ENCODE measurements around the gene AHI1.
A peak's percentile ranks its signal among the peaks of the same experiment; 100 is the strongest.

Gene AHI1

DNA sequence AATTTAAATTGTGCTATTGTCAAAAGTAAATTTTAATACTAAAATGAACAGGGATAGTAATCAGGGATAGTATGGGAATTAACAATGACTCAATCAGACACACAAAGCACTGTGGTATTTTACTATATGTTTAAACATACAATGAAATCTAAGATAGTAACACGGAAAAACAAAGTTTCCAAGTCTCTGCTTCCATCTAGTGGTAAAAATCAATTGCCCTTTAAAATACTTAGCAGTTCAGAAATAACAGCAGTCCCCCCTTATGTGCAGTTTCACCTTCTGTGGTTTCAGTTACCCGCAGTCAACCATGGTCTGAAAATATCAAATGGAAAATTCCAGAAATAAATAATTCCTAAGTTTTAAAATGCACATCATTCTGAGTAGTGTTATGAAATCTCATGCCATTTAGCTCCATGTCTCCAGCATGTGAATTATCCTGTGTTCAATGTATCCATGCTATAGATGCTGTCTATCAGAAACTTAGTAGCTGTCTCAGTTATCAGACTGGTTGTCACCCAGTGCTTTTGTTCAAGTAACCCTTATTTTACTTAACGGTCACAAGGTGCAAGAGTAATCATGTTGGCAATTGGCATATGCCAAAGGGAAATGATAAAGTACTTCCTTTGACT lies 58.5 kb downstream of the AHI1 start:
- Histone ChIP-seq H3K4me3 (ENCODE audit: low read depth, low read length) (no peak overlapping the region), H3K9me3 (ENCODE audit: control insufficient read depth, insufficient read depth, low read depth, low read length) (no peaks in the 10 kb centered on the region), H3K4me1 (ENCODE audit: control insufficient read depth, insufficient read depth, low read length) (no peaks in the 10 kb centered on the region), H3K27ac (ENCODE audit: extremely low read depth, low read depth, low read length) (no peak overlapping the region), H3K36me3 (ENCODE audit: control insufficient read depth in 2 of 2, insufficient read depth in 1 of 2, low read length in 2 of 2) (peaks cover 4 to 34% of the 10 kb centered on the region in 2 experiments)
- TF ChIP-seq ZNF10 (tag by site-specific recombination; IDR thresholded peaks at IDR 0.05) (no peak), ZNF660 (tag by site-specific recombination; IDR thresholded peaks at IDR 0.05) (no peak), ZNF621 (tag by site-specific recombination; IDR thresholded peaks at IDR 0.05) (no peak), ZNF132 (tag by site-specific recombination; IDR thresholded peaks at IDR 0.05; ENCODE audit: borderline replicate concordance) (no peak), ZNF654 (tag by site-specific recombination; IDR thresholded peaks at IDR 0.05; ENCODE audit: low read depth) (peak; percentile 73)
- TF ChIP-seq, protein P1, sequence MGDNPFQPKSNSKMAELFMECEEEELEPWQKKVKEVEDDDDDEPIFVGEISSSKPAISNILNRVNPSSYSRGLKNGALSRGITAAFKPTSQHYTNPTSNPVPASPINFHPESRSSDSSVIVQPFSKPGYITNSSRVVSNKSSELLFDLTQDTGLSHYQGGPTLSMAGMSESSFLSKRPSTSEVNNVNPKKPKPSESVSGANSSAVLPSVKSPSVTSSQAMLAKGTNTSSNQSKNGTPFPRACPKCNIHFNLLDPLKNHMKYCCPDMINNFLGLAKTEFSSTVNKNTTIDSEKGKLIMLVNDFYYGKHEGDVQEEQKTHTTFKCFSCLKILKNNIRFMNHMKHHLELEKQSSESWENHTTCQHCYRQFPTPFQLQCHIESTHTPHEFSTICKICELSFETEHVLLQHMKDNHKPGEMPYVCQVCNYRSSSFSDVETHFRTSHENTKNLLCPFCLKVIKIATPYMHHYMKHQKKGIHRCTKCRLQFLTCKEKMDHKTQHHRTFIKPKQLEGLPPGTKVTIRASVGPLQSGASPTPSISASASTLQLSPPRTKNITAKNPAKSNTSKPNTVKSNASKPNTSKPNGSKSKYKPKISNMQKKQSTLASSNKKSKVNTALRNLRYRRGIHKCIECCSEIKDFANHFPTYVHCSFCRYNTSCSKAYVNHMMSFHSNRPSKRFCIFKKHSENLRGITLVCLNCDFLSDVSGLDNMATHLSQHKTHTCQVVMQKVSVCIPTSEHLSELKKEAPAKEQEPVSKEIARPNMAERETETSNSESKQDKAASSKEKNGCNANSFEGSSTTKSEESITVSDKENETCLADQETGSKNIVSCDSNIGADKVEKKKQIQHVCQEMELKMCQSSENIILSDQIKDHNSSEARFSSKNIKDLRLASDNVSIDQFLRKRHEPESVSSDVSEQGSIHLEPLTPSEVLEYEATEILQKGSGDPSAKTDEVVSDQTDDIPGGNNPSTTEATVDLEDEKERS (tag by site-specific recombination; IDR thresholded peaks at IDR 0.05) = no peak
- CTCF ChIA-PET = interaction anchor here (0.5 to 2.5 kb wide), 14 partner anchors 9 to 1313 kb away, joined by 3 to 17 read pairs (median 3); no protein-coding TSS in a partner anchor
- POLR2A ChIA-PET = no interaction called here

DNA sequence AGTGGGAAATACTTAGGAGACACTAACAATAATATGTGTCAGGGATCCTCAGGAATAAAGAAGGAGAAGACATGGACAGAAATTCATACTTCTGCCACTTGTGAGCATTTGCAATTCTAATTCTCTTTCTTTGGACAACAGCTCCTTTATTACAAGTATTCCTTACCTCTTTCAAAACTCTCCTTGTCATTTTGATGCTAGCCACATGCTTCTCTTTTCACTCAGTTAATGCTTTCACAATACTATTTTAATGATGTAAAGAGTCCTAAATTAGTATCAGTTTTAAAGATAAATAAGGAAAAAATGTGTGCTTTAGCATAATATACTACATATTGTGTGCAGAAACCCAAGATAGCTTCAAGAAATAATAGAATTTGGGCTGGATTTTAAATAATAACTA lies 62.5 kb downstream of the AHI1 start:
- ChIA-PET CTCF (interaction anchor here (1.1 to 2.5 kb wide), 2 partner anchors 11 kb away, joined by 10 to 11 read pairs; no protein-coding TSS in a partner anchor), POLR2A (no interaction called here)
- H3K4me3 ChIP-seq (ENCODE audit: low read depth, low read length) = no peak overlapping the region
- H3K27ac ChIP-seq (ENCODE audit: extremely low read depth, low read depth, low read length) = no peak overlapping the region
- no peaks in the 10 kb centered on the region for H3K4me1 ChIP-seq (ENCODE audit: control insufficient read depth, insufficient read depth, low read length)
- peaks cover 4 to 25% of the 10 kb centered on the region in 2 experiments for H3K36me3 ChIP-seq (ENCODE audit: control insufficient read depth in 2 of 2, insufficient read depth in 1 of 2, low read length in 2 of 2)
- TF ChIP-seq ZFP41 (tag by site-specific recombination; IDR thresholded peaks at IDR 0.05; ENCODE audit: borderline replicate concordance) (no peak), ZNF785 (tag by site-specific recombination; IDR thresholded peaks at IDR 0.05) (no peak), ZNF404 (tag by site-specific recombination; IDR thresholded peaks at IDR 0.05) (no peak), ZNF140 (tag by site-specific recombination; IDR thresholded peaks at IDR 0.05) (no peak), ZFHX2 (tag by site-specific recombination; conservative IDR thresholded peaks at IDR 0.05) (no peak)
- TF ChIP-seq, protein P2, sequence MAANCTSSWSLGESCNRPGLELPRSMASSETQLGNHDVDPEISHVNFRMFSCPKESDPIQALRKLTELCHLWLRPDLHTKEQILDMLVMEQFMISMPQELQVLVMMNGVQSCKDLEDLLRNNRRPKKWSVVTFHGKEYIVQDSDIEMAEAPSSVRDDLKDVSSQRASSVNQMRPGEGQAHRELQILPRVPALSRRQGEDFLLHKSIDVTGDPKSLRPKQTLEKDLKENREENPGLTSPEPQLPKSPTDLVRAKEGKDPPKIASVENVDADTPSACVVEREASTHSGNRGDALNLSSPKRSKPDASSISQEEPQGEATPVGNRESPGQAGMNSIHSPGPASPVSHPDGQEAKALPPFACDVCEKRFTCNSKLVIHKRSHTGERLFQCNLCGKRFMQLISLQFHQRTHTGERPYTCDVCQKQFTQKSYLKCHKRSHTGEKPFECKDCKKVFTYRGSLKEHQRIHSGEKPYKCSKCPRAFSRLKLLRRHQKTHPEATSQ (tag by site-specific recombination; IDR thresholded peaks at IDR 0.05) = no peak
- TF ChIP-seq, protein P3, sequence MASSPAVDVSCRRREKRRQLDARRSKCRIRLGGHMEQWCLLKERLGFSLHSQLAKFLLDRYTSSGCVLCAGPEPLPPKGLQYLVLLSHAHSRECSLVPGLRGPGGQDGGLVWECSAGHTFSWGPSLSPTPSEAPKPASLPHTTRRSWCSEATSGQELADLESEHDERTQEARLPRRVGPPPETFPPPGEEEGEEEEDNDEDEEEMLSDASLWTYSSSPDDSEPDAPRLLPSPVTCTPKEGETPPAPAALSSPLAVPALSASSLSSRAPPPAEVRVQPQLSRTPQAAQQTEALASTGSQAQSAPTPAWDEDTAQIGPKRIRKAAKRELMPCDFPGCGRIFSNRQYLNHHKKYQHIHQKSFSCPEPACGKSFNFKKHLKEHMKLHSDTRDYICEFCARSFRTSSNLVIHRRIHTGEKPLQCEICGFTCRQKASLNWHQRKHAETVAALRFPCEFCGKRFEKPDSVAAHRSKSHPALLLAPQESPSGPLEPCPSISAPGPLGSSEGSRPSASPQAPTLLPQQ (tag by site-specific recombination; IDR thresholded peaks at IDR 0.05) = no peak
- TF ChIP-seq, protein P4, sequence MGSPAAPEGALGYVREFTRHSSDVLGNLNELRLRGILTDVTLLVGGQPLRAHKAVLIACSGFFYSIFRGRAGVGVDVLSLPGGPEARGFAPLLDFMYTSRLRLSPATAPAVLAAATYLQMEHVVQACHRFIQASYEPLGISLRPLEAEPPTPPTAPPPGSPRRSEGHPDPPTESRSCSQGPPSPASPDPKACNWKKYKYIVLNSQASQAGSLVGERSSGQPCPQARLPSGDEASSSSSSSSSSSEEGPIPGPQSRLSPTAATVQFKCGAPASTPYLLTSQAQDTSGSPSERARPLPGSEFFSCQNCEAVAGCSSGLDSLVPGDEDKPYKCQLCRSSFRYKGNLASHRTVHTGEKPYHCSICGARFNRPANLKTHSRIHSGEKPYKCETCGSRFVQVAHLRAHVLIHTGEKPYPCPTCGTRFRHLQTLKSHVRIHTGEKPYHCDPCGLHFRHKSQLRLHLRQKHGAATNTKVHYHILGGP (tag by site-specific recombination; IDR thresholded peaks at IDR 0.05) = no peak
- TF ChIP-seq, protein P5, sequence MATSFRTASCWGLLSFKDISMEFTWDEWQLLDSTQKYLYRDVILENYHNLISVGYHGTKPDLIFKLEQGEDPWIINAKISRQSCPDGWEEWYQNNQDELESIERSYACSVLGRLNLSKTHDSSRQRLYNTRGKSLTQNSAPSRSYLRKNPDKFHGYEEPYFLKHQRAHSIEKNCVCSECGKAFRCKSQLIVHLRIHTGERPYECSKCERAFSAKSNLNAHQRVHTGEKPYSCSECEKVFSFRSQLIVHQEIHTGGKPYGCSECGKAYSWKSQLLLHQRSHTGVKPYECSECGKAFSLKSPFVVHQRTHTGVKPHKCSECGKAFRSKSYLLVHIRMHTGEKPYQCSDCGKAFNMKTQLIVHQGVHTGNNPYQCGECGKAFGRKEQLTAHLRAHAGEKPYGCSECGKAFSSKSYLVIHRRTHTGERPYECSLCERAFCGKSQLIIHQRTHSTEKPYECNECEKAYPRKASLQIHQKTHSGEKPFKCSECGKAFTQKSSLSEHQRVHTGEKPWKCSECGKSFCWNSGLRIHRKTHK (tag by site-specific recombination; IDR thresholded peaks at IDR 0.05) = no peak
- TF ChIP-seq, protein P6, sequence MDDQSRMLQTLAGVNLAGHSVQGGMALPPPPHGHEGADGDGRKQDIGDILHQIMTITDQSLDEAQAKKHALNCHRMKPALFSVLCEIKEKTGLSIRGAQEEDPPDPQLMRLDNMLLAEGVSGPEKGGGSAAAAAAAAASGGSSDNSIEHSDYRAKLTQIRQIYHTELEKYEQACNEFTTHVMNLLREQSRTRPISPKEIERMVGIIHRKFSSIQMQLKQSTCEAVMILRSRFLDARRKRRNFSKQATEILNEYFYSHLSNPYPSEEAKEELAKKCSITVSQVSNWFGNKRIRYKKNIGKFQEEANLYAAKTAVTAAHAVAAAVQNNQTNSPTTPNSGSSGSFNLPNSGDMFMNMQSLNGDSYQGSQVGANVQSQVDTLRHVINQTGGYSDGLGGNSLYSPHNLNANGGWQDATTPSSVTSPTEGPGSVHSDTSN (CRISPR knock-in tag; IDR thresholded peaks at IDR 0.05) = no peak
- TF ChIP-seq, protein P7, sequence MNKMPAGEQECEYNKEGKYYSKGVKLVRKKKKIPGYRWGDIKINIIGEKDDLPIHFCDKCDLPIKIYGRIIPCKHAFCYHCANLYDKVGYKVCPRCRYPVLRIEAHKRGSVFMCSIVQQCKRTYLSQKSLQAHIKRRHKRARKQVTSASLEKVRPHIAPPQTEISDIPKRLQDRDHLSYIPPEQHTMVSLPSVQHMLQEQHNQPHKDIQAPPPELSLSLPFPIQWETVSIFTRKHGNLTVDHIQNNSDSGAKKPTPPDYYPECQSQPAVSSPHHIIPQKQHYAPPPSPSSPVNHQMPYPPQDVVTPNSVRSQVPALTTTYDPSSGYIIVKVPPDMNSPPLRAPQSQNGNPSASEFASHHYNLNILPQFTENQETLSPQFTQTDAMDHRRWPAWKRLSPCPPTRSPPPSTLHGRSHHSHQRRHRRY (tag by site-specific recombination; IDR thresholded peaks at IDR 0.05) = no peak
- no peaks in the 10 kb centered on the region for H3K9me3 ChIP-seq (ENCODE audit: control insufficient read depth, insufficient read depth, low read depth, low read length)

Measured in HEK293 (cell line).